HUDEP-2 (cell line): ENCODE results near the gene GDPD5.
A peak's percentile ranks its signal among the peaks of the same experiment; 100 is the strongest.

Experiments used
- DNase-seq, 76 experiments: peaks; one replicate each; lab custom pipeline; 2025; ENCODE audit not compliant: unreplicated experiment in 76 of 76; lab: John Stamatoyannopoulos, UW

Gene GDPD5

DNA sequence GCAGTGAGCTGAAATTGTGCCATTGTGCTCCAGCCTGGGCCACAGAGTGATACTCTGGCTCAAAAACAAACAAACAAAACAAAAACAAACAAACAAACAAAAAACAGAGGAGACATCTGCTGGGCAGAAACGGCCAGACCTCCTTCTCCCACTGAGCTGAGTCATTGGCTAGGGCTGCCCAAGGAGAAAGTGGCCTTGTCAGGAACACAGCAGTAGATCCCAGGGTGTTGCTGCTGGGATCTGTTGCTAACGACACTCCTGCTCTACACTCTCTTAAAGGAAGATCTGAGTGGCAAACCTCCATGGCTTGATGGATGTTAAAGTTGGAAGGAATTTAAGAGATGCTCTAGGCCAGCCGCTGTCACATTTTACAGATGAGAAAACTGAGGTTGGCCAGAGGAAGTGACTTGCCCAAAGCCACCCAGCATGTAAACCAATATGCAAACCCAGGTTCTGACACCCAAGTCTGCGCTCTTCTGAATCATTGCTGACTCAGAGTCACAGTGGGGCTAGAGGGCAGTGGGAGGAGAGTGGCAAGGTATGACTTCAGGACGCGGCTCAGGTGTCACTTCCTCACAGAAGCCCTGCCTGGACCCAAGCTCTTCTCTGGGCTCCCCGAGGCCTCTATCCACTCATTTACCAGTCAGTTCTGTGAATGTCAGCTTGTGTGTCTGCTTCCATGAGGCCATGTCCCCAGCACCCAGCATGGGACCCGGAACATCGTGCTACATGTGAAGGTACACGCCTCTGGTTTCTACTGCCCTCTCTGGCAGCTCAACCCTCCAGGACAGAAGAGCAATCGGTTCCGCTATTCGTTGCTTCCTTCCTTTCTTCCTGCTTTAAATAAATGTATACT is 11.3 kb upstream of the GDPD5 start:
- peak in 1 of 76 experiments; percentile 7 for DNase-seq

GRCh38 chr11:75535071-75535470 is 9.3 kb upstream of the GDPD5 start:
- peak in 75 of 76 experiments; percentile 39 to 94 (median 81) for DNase-seq

DNA sequence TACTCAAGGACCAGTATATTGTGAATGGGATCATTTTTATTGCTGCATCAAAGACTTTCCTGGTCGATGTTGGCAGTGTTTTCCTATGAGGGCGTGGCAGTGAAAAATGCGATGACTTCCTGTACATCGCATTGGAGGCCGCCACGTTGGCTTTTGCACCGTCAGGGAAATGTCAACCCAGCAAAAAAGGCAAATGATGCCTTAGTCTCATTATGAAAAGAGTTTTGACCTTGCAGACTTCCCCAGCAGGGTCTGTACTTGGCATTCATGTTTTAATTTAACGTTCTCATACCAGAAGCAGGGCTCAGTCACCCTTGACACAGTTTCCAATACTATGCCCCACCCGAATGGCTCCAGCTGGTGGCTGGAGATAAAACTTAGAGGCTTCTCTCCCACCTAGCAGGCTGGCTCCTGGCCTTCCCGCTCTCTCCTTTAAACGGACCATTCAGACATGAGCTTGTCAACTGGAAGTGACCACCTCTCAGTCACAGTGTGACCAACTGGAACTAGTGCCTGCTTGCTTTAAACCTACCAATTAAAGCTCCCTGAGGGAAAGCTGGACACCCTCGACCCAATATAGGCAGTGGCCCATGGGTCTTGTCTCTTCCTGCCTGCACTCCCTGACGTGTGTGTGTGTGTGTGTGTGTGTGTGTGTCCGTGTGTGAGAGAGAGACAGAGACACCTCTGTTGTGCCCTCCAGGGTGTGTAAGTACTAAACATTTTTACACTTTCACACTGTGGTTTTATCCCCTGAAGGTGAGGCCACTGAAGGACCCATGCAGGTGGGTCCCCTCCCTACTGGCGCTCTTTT is 8.7 kb upstream of the GDPD5 start:
- DNase-seq = peak in 75 of 76 experiments; percentile 67 to 98 (median 92)

DNA sequence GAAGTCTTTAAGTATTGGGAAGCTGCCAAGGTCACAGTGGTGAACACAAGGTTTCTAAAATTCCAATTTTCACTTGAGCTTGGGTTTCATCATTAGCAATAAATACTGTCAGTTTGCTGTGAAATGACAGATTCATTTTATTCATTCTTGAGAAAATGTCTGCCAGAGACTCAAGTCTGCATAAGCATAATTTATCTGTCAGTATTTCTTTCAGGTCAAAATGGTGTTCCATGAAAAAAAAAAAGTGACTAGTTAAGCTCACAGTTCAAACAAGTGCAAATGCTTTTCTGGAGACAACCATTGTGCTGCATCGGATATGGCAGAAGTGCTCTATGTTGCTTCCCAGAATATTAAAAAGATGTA is 8.1 kb upstream of the GDPD5 start:
- DNase-seq = peak in 17 of 76 experiments; percentile 33 to 85 (median 66)

- DNase-seq = peak in 73 of 76 experiments; percentile 16 to 91 (median 75)
Observed at GRCh38 chr11:75532200-75533048, 6.7 kb upstream of the GDPD5 start.

- DNase-seq = no peak
Observed at GRCh38 chr11:75531325-75531724, 5.6 kb upstream of the GDPD5 start.

DNA sequence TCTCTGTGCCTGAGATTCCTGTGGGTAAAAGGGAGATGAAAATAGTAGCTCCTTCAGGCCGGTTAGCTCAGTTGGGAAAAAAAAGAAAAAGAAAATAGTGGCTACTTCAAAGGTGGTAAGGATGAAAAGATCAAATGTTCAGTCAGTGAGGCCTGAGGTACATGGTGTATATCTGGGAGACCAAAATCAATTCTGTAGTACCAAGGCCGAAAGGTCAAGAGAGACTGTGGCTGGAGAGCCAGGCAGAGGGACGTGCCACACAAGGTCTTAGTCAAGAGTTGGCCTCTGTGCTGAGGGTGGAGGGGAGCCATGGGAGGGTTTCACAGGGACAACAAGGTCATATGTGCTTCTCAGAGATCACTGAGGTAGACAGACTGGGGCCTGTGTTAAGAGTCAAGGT is 4.8 kb upstream of the GDPD5 start:
- no peak for DNase-seq

GRCh38 chr11:75527938-75528735 is 2.4 kb upstream of the GDPD5 start:
- no peak for DNase-seq

DNA sequence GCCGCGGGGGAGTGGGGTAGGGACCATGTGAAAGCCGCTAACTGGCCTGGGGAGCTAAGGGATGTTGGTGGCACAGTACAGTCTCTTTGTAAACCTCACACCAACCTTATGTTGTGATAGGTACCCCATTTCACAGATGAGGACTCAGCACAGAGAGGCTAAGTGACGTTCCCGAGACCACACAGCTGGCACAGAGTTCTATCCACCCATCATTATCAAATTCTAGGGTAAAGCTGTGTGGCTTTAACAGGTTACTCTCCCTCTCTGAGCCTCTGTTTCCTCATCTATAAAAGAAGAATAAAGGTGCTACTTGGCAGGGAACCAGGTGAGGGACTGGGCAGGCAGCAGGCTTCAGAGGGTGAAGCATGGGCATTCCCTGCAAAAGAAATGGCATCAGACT is 1.4 kb upstream of the GDPD5 start:
- no peak for DNase-seq

- DNase-seq = no peak
Observed at GRCh38 chr11:75526192-75526541, 426 bp upstream of the GDPD5 start.

DNA sequence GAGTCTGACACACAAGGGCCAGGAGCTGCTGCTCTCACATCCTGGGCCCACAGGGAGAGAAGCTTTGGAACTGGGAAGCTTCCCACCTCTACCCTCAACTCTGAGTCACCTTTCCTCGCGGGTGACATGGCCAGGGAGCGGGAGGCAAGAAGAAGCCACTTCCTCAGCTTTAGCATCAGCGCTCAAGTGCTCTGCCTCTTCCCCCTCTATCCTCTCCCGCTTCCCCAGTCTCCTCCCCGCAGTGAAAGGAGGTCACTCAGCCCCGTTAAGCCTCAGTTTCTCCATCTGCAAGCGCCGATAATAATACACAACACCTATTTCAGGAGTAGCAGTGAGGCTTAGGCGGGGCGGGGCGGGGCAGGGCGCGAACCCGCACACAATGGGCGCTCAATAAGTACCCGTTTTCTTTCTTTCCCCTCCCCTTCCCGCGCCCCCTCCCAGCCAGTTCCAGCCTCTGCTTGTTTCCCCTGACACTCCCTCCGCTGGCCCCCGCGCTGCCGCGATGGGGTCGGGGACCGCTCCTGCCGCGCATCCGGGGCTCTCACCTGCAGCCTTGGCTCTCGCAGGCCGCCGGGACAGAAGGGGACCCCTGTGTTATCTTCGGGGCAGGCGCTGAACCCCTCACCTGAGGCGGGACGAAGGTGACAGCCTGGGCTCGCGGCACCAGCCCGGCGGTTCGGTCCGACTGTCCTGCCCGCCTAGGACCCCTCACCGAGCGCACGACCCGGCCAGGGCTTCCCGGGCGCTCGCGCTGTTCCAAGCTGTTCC is 892 bp downstream of the GDPD5 start:
- DNase-seq = peak in 5 of 76 experiments; percentile 10 to 27 (median 20)

GRCh38 chr11:75523811-75524664 is 1.7 kb downstream of the GDPD5 start:
- no peak for DNase-seq

DNA sequence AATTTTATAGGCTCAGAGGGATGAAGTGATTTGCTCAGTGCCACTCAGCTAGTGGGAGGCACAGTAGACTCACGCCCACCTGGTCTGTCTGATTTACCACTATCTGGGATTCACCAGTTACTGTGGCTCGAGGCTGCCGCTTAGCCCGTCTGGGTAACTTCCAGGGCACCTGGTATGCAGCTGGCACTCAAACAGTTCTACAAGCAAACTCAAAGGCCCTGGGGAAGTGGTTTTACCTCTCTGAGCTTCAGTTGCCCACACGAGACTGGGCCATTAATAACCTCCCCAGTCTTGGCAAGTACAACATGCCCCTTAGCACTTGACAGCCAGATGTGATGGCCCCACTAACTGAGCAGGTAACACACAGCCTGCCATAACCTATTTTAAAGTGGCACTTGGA is 2.6 kb downstream of the GDPD5 start:
- DNase-seq = peak in 3 of 76 experiments; percentile 2 to 16 (median 10)

GRCh38 chr11:75522286-75523044 is 3.3 kb downstream of the GDPD5 start:
- peak in 1 of 76 experiments; percentile 20 for DNase-seq

DNA sequence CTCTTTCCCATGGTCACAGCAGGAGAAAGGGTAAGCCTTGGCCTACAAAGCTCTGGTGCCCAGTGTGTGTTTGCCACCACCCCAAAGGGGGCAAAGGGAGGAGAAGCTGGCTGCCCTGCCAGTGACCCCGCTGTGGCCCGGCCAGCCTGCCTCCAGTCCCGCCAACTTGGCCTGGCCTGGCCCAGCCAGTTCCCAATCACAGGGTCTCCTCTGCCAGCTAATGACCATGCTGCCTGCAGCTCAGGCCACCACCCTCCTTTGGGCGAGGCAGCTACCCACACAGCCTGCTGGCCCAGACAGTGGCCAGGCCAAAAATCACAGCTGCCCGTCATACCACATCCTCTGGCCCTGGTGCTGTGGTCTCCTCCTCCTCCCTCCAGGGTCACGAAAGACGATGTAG is 5.1 kb downstream of the GDPD5 start:
- DNase-seq = no peak

DNA sequence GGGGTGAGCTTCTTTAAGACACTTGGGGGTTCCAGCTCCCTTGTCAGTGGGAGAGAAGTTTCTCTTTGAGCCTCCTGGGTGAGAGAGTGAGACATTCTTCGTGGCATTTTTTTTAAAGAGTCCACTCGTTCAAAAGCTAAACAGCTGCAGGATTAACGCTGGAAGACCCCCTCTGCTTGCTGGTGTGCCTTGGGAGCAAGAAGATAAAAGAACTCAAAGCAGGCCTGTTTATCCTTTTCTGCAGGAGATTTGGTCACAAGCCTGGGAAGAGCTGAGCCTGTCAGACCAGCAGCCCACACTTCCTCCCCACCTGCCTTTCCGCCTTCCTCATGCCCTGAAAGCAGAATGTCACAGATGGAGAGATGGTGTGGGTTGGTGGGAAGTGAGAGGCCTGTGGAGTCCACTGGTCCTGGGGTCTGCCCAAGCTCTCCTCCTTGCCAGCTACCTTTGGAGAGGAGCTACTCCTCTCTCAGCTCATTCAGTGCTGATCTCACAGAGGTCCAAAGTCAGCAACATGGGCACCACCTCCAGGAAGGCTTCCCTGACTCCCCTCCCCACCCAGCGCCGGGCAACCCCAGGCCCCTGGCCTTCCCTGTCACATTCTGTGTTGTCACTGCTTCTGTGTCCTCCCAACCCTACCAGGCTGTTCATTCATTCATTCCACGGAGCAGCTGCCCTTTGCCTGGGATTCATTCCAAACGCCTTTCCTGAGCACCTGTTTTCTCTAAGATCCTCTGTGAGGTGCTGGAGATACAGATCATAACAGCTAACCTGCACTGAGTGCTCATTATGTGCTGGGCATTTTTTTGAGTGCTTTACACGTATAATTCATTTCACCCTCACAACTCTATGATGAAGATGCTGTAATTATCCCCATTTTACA is 6.7 kb downstream of the GDPD5 start:
- no peak for DNase-seq

DNA sequence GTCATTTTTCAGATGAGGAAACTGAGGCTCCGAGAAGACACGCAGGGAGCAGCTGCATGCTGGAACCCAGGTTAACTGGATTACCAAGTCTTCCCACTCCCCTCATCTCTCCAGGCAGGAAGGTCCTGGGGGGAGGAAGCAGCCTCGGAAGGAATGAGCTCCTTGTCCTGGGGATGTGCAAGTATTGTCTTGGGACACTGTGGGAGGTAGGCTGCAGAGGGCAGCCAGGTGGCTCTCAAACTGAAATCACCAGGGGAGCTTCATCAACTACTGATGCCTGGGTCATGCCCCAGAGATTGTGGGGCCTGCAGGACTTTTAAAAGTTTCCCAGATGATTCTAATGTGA is 7.6 kb downstream of the GDPD5 start:
- no peak for DNase-seq
